Measurements from ENCODE around the gene CD59.

Gene CD59

GRCh38 chr11:33736148-33736812, at the start of gene CD59:
TSS of gene CD59 (minus strand) at chr11:33736423. CDS start at chr11:33722445, 13,978 bp downstream.
- peak; percentile 96 for DNase-seq (ENCODE audit: low spot score)

DNA sequence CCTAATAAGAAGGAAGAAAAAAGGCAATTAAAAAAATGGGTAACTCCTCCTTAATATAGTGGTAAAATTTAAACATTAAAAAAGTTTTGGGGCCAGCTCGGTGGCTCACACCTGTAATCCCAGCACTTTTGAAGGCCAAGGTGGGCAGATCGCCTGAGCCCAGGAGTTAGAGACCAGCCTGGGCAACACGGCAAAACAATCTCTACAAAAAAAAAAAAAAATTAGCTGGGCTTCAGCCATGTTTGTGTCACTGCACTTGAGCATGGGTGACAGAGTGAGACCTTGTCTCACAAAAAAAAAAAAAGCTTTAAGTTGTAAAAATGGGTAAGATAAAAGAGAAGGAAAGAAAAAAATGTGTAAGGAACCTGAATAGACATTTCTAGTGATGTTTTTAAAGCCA, 49.4 kb upstream of the CD59 start:
- no peak for DNase-seq (ENCODE audit: low spot score)

DNA sequence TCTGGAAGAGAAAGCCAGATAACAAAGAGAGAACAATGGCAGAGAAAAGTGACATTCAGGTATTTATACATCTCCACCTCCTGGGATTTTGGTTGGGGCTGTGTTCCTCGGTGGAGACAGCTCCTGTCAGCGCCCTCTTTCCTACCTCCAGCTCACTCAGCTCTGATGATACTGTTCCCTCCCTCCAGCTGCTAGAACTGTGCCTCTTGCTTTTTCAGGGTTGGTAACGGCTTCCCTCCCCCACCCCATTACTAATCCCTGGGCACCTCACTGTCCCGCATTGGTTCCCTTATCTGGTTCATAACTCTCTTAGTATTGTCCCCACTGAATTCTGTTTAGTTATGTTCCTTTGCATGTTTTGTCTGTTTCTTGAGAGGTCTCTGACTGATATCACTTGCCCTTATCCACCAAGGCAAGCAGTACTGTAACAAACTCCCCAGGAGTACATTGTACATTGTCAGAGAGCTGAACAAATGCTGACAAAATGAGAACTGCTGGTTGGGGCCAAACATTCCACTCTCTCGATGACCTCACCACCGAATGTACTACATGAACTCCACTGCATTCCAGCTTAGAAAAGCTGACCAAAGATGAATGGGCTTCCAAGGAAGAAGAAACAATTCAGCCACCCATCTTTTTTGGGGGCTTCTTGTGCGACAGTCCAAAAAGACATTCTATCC, 43.8 kb upstream of the CD59 start:
- no peak for DNase-seq (ENCODE audit: low spot score)

GRCh38 chr11:33778675-33779074, 42.5 kb upstream of the CD59 start:
- DNase-seq (ENCODE audit: low spot score): no peak

- DNase-seq (ENCODE audit: low spot score): no peak
Measured at GRCh38 chr11:33777906-33778305, 41.7 kb upstream of the CD59 start.

- no peak for DNase-seq (ENCODE audit: low spot score)
Measured at GRCh38 chr11:33775832-33776470, 39.7 kb upstream of the CD59 start.

GRCh38 chr11:33775467-33775807, 39.2 kb upstream of the CD59 start:
- no peak for DNase-seq (ENCODE audit: low spot score)

GRCh38 chr11:33774736-33775466, 38.7 kb upstream of the CD59 start:
- DNase-seq (ENCODE audit: low spot score): no peak

DNA sequence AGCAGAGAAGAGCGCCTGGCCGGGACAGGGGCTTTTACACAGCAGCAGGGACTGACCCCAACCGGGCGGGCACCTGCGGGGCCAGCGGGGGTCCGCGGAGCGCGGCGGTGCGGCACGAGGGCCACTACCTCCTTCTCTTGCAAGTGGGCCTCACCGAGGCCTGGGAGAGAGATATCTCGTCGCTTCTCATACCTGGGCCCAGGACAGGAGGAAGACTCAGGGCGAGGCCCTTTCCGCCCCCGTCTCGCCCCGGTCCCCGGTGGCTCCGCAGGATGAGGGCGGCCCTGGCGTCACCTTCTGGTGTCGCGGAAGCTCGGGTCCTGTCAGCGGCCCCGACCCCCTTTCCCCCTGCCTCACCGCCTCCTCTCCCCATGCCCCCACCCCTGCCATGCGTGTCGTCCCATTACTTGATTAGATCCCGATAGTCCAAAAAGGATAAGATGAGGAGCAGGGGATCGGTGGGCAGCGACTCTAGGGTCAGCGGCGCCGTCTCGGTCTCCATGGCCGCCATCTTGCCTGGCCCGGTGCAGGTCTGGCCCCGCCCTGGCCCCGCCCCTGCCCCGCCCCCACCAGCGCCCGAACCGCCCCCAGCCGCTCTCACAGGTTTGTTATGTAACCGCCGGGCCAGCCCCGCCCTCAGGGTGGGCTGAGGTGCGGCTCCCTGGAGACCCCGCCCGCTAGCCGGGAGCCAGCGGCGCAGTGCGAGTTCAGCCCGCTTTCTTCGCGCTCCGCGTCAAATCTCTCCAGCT, 37.9 kb upstream of the CD59 start, which contains the start of gene FBXO3:
TSS of gene FBXO3 (minus strand) at position 534 of the 749 bp plus-strand sequence. CDS start at position 511, 23 bp downstream.
- peak; percentile 82 for DNase-seq (ENCODE audit: low spot score)

DNA sequence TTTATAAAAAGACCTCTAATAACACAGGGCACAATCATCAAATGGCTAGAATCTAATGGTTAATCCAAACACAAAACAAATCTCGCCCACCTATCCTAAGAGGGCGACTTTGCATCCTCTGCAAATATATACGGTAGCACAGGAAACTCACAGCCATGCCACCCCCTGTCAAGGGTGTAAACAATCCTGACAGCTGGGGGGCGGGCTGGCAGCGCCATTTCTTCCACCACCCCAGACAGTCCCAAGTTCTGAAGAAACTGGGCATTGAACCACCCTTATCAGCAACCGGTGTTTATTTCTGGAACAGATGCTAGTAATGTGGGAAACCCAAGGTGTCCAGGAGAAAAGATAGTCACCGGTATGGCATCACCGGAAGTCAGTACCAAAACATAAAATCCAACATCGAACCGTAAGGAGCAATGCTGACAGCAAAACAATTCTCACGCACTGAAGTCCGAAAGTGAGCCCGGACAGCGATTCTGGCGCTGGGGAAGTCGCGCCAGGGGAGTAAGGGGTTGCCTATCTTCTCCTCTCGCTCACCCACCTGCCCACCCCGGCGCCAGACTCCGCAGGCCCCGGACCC, 37.3 kb upstream of the CD59 start:
- peak; percentile 28 for DNase-seq (ENCODE audit: low spot score)

GRCh38 chr11:33772870-33773269, 36.6 kb upstream of the CD59 start:
- DNase-seq (ENCODE audit: low spot score): peak; percentile 41

GRCh38 chr11:33772300-33772699, 36.1 kb upstream of the CD59 start:
- DNase-seq (ENCODE audit: low spot score): peak; percentile 16

GRCh38 chr11:33770236-33770635, 34.0 kb upstream of the CD59 start:
- DNase-seq (ENCODE audit: low spot score): no peak

DNA sequence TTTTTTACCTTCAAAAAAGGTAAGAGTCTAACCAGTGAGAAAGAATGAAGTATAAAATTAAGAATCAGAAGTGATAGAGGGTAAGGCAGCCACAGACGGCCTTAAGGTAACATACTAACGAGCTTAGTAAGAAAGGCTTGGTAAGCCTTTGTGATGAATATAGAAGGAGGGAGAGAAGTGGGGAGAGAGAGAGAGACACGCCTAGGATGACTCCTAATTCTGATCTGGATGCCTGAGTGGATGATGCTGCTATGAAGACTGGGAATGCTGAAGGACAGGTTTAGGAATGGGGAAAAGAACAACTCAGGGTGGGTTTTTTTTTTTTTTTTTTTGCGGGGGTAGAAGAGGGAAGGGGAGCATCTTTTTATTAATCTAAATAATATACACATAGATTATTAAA, 33.3 kb upstream of the CD59 start:
- DNase-seq (ENCODE audit: low spot score): no peak

DNA sequence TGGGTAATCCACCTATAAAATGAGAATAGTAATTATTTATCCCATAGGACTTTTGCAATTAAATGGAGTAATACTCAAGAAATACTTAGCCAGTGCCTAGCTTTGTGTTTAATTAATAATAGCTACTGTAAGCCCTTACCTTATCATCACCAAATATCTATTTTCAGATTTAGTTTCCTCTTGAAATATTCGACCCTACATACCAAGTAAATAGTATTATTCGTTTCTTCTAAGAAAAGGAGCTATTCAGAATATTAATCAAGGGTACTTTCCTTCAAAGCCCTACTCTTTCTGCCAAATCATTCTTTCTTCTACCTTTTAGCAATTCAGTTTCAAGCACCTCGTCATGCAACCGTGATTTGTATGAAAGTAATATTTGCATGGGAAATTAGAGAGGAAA, 31.4 kb upstream of the CD59 start:
- no peak for DNase-seq (ENCODE audit: low spot score)

DNA sequence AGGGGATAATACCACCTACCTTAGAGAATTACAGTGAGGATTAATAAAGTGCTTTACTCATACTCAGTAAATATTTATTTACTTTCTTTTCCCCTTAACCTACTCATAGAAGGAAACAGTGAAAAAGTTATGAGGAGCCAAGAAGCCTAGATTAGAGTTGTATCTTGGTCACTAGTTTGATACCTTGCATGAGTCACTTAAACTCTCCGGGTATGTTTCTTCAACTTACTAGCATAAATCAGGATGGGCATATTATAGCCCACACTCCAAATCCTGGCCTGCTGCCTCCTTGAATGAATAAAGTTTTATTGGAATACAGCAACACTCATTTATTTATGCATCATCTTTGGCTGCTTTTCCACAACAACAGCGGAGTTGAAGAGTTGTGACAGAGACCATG, 29.9 kb upstream of the CD59 start:
- no peak for DNase-seq (ENCODE audit: low spot score)

GRCh38 chr11:33761471-33761870, 25.2 kb upstream of the CD59 start:
- no peak for DNase-seq (ENCODE audit: low spot score)

DNA sequence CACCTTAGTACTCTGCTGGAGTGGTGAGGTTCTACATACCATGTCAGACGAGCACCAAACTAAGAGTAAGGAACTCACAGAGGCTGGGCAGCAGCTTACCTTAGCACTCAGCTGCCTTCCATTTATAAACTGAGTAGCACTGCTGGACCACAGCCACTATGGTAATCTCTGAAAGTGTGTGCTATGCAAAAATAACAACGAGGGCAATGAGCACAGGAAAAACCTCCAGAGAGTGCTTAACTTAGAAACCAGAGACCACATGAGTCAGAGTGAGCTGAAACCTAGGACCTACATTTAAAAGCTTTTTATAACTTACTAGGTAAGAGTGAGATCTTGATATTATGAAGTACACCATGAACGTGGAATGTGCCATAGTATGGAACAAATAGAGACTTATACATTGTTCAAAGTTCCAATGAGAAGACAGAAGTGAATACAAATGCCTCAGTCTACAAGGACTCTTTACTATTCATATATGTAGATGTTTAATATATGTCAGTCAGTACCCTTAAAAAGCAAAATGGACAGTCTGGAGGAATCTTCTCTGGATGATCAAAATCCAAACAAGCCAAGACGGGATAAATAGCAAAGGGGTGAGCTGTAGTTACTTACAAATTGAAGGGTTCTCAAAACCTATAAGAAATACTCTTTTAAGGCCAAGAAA, 17.2 kb upstream of the CD59 start:
- no peak for DNase-seq (ENCODE audit: low spot score)

DNA sequence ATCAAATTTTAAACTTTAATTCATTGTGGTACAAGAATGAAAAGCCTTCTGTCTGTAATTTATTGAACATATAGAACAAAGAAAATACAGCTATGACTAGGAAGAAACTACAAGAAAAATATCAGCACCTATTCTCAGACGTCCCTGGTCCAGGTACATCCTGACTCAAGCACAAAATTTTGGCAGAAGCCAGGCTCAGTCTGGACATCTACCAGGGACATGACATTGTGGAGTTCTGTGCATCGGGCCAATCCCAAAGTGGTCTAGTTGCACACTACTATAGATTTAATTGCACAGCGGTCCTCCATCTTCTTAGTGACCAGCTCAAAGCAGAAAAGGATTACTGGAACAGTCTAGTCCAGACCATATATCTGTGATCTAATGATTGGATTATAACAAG, 15.7 kb upstream of the CD59 start:
- no peak for DNase-seq (ENCODE audit: low spot score)

GRCh38 chr11:33747979-33748378, 11.8 kb upstream of the CD59 start:
- no peak for DNase-seq (ENCODE audit: low spot score)

GRCh38 chr11:33743291-33743690, 7.1 kb upstream of the CD59 start:
- no peak for DNase-seq (ENCODE audit: low spot score)

All from hematopoietic multipotent progenitor cell treated with erythropoietin and hydrocortisone succinate and interleukin-3 and kit ligand, for 15 days (in vitro differentiated cells).